Measurements from ENCODE around the gene HDAC9.

The HDAC9 gene

GRCh38 chr7:18526368-18526878, 30.9 kb downstream of the HDAC9 start:
- DNase-seq (ENCODE audit: low spot score): no peak

GRCh38 chr7:18529239-18529638, 33.7 kb downstream of the HDAC9 start:
- no peak for DNase-seq (ENCODE audit: low spot score)

GRCh38 chr7:18530224-18531179, 35.0 kb downstream of the HDAC9 start:
- DNase-seq (ENCODE audit: low spot score): no peak

GRCh38 chr7:18531539-18531938, 36.0 kb downstream of the HDAC9 start:
- no peak for DNase-seq (ENCODE audit: low spot score)

GRCh38 chr7:18532813-18533212, 37.3 kb downstream of the HDAC9 start:
- DNase-seq (ENCODE audit: low spot score): no peak

- DNase-seq (ENCODE audit: low spot score): no peak
These were observed 38.9 kb downstream of the HDAC9 start for GRCh38 chr7:18534481-18534880.

GRCh38 chr7:18535810-18536415, 40.4 kb downstream of the HDAC9 start:
- DNase-seq (ENCODE audit: low spot score): no peak

- no peak for DNase-seq (ENCODE audit: low spot score)
These were observed 40.9 kb downstream of the HDAC9 start for GRCh38 chr7:18536486-18536885.

GRCh38 chr7:18538554-18539250, 43.2 kb downstream of the HDAC9 start:
- DNase-seq (ENCODE audit: low spot score): no peak

GRCh38 chr7:18540396-18540795, 44.8 kb downstream of the HDAC9 start:
- no peak for DNase-seq (ENCODE audit: low spot score)

- DNase-seq (ENCODE audit: low spot score): peak; percentile 13
These were observed 45.8 kb downstream of the HDAC9 start for GRCh38 chr7:18541181-18541870.

- no peak for DNase-seq (ENCODE audit: low spot score)
These were observed 46.3 kb downstream of the HDAC9 start for GRCh38 chr7:18541871-18542212.

- no peak for DNase-seq (ENCODE audit: low spot score)
These were observed 51.0 kb downstream of the HDAC9 start for GRCh38 chr7:18546576-18546975.

GRCh38 chr7:18547509-18548187, 52.1 kb downstream of the HDAC9 start:
- no peak for DNase-seq (ENCODE audit: low spot score)

GRCh38 chr7:18548534-18548933, 53.0 kb downstream of the HDAC9 start:
- DNase-seq (ENCODE audit: low spot score): no peak

- DNase-seq (ENCODE audit: low spot score): no peak
These were observed 55.0 kb downstream of the HDAC9 start for GRCh38 chr7:18550574-18550973.

- no peak for DNase-seq (ENCODE audit: low spot score)
These were observed 56.9 kb downstream of the HDAC9 start for GRCh38 chr7:18552316-18552916.

GRCh38 chr7:18552943-18553604, 57.5 kb downstream of the HDAC9 start:
- no peak for DNase-seq (ENCODE audit: low spot score)

- DNase-seq (ENCODE audit: low spot score): no peak
These were observed 58.1 kb downstream of the HDAC9 start for GRCh38 chr7:18553605-18554003.

- DNase-seq (ENCODE audit: low spot score): no peak
These were observed 59.6 kb downstream of the HDAC9 start for GRCh38 chr7:18555120-18555519.

GRCh38 chr7:18555968-18556367, 60.4 kb downstream of the HDAC9 start:
- no peak for DNase-seq (ENCODE audit: low spot score)

Measured in putamen (tissue), 1 donor.